Effector CD4-positive, alpha-beta T cell (primary cell): ENCODE results near the gene BCAP31.

Experiments used
- DNase-seq: peaks from one replicate; pipeline ENCODE4 v3.0.0-alpha.2; 2020

BCAP31 gene

GRCh38 chrX:153672531-153673427 lies 51.4 kb downstream of the BCAP31 start:
- no peak for DNase-seq

GRCh38 chrX:153671589-153672530 lies 52.3 kb downstream of the BCAP31 start:
- DNase-seq = no peak

- no peak for DNase-seq
These were observed 53.2 kb downstream of the BCAP31 start for GRCh38 chrX:153670748-153671588.

GRCh38 chrX:153669901-153670731 lies 54.1 kb downstream of the BCAP31 start:
- DNase-seq = no peak

GRCh38 chrX:153669174-153669890 lies 54.9 kb downstream of the BCAP31 start:
- no peak for DNase-seq

- DNase-seq = no peak
These were observed 55.6 kb downstream of the BCAP31 start for GRCh38 chrX:153668423-153669173.

- DNase-seq = peak; percentile 69
These were observed 56.2 kb downstream of the BCAP31 start for GRCh38 chrX:153667956-153668396.

GRCh38 chrX:153667281-153667955 lies 56.8 kb downstream of the BCAP31 start:
- DNase-seq = no peak

GRCh38 chrX:153665726-153666306 lies 58.4 kb downstream of the BCAP31 start:
- DNase-seq = no peak

GRCh38 chrX:153662266-153662665 lies 61.9 kb downstream of the BCAP31 start:
- peak; percentile 46 for DNase-seq

GRCh38 chrX:153659268-153659667 lies 64.9 kb downstream of the BCAP31 start:
- no peak for DNase-seq

GRCh38 chrX:153657161-153657560 lies 67.0 kb downstream of the BCAP31 start:
- DNase-seq = no peak

- DNase-seq = no peak
These were observed 70.6 kb downstream of the BCAP31 start for GRCh38 chrX:153653556-153653955.

- DNase-seq = no peak
These were observed 72.6 kb downstream of the BCAP31 start for GRCh38 chrX:153651540-153652079.

GRCh38 chrX:153650959-153651358 lies 73.2 kb downstream of the BCAP31 start:
- no peak for DNase-seq
